PC-9 (cell line): ENCODE measurements around the gene CCDC33. TPM values are rescaled to one million over a fixed set of nuclear protein-coding genes. Genes with fewer than 3 reads are reported as not detected.

ENCODE experiments used
- BruUV-seq: library from RNA; stranded (reverse); fragments of 400-500 nt; replicated peaks from 2 replicates; lab custom pipeline; 2021; lab: Mats Ljungman, UMichigan
- CTCF ChIA-PET: fragments of 300-600 bp; sonication (Branson Sonifier 250); formaldehyde crosslinking; loops from one replicate; lab custom pipeline; 2022; ENCODE audit warnings: antibody characterized with exemption; lab: Charles Lee
- POLR2A ChIA-PET: fragments of 300-600 bp; sonication (Branson Sonifier 250); formaldehyde crosslinking; loops from one replicate; lab custom pipeline; 2022; ENCODE audit warnings: antibody characterized with exemption; ENCODE audit not compliant: unreplicated experiment; lab: Charles Lee
- DNase-seq, 2 experiments: peaks; one replicate each; pipeline versions ENCODE4 v3.0.0 to v3.0.0-alpha.2; 2015 to 2022; ENCODE audit warnings: mixed read lengths in 1 of 2
- H2AFZ ChIP-seq: fragments of 200-600 bp; sonication (generic); 2 replicates; pipeline ENCODE4 v1.8.1; 2017; ENCODE audit warnings: antibody characterized with exemption
- H3F3A ChIP-seq: fragments of 200-600 bp; sonication (generic); 2 replicates; pipeline ENCODE4 v1.8.1; 2017; ENCODE audit warnings: antibody characterized with exemption, mild to moderate bottlenecking, low read depth; ENCODE audit not compliant: insufficient read depth
- H3K27ac ChIP-seq: fragments of 200-600 bp; sonication (generic); 2 replicates; pipeline ENCODE4 v1.6.1; 2016; ENCODE audit warnings: mixed run types
- H3K27me3 ChIP-seq: fragments of 200-600 bp; sonication (generic); 2 replicates; pipeline ENCODE4 v1.6.1; 2016; ENCODE audit warnings: low read depth, mixed run types; ENCODE audit not compliant: insufficient read depth
- H3K36me3 ChIP-seq: fragments of 200-600 bp; sonication (generic); 2 replicates; pipeline ENCODE4 v1.6.1; 2016; ENCODE audit warnings: low read depth, mixed run types
- H3K4me1 ChIP-seq: fragments of 200-600 bp; sonication (generic); replicated peaks from 2 replicates; pipeline ENCODE4 v1.6.1; 2016; ENCODE audit warnings: mixed run types; ENCODE audit not compliant: insufficient read depth
- H3K4me2 ChIP-seq: fragments of 200-600 bp; sonication (generic); 2 replicates; pipeline ENCODE4 v1.6.1; 2017; ENCODE audit warnings: mixed run types
- H3K4me3 ChIP-seq: fragments of 200-600 bp; sonication (generic); 2 replicates; pipeline ENCODE4 v1.6.1; 2016; ENCODE audit warnings: mixed run types
- H3K79me2 ChIP-seq: fragments of 200-600 bp; sonication (generic); 2 replicates; pipeline ENCODE4 v1.6.1; 2017; ENCODE audit warnings: low read depth, mixed run types
- H3K9me2 ChIP-seq: fragments of 200-600 bp; sonication (generic); 2 replicates; pipeline ENCODE4 v1.8.1; 2017; ENCODE audit warnings: mild to moderate bottlenecking; ENCODE audit not compliant: insufficient read depth
- H3K9me3 ChIP-seq: fragments of 200-600 bp; sonication (generic); 2 replicates; pipeline ENCODE4 v1.8.1; 2016; ENCODE audit warnings: low read depth; ENCODE audit not compliant: insufficient read depth
- H4K20me1 ChIP-seq: fragments of 200-600 bp; sonication (generic); 2 replicates; pipeline ENCODE4 v1.8.1; 2017; ENCODE audit not compliant: insufficient read depth
- CTCF ChIP-seq: fragments of 200-600 bp; sonication (generic); conservative IDR thresholded peaks from 2 replicates; pipeline ENCODE4 v1.6.1; 2017; ENCODE audit warnings: mixed run types, antibody characterized with exemption, mild to moderate bottlenecking, moderate library complexity
- EZH2 ChIP-seq: fragments of 200-600 bp; sonication (generic); IDR thresholded peaks from 2 replicates; pipeline ENCODE4 v1.8.0; 2017; ENCODE audit warnings: antibody characterized with exemption, low read depth
- intact Hi-C: fragments of 100-400 bp; cut with micrococcal nuclease; formaldehyde crosslinking; loops from one replicate; pipeline ENCODE4 v1.10.0; 2022; ENCODE audit not compliant: unreplicated experiment
- total RNA-seq: library from RNA; stranded (reverse); gene quantifications from 2 replicates; pipeline ENCODE4 v1.2.3, GENCODE V29; 2021

The CCDC33 gene
- total RNA-seq, 1 experiment from 2014 or later: 7.5 TPM

GRCh38 chr15:74336061-74337005, 100.2 kb downstream of the CCDC33 start:
- Histone ChIP-seq H2AFZ (no peak overlapping the region), H3F3A (peaks cover 22% of the 10 kb centered on the region), H3K27ac (no peak overlapping the region), H3K9me3 (no peaks in the 10 kb centered on the region), H3K36me3 (no peaks in the 10 kb centered on the region), H3K4me3 (no peak overlapping the region), H3K9me2 (no peaks in the 10 kb centered on the region), H3K4me2 (0 out of 2 replicates have a peak overlapping the region, but pooled peaks have one; percentile 34), H4K20me1 (no peaks in the 10 kb centered on the region), H3K27me3 (no peaks in the 10 kb centered on the region), H3K4me1 (peaks cover 52% of the 10 kb centered on the region), H3K79me2 (no peaks in the 10 kb centered on the region)
- TF ChIP-seq CTCF (0 out of 2 replicates have a peak, but pooled peaks have one; percentile 13), EZH2 (no peak)
- DNase-seq: no peak
- intact Hi-C loops: no loop called here
- POLR2A ChIA-PET: no interaction called here
- no TSS peak for BruUV-seq
- CTCF ChIA-PET: interaction anchor here (0.5 to 0.7 kb wide), 2 partner anchors 332 to 416 kb away, joined by 3 to 4 read pairs; no protein-coding TSS in a partner anchor

GRCh38 chr15:74337146-74337545, 101.0 kb downstream of the CCDC33 start:
- TF ChIP-seq CTCF: no peak
- TF ChIP-seq EZH2: no peak
- H4K20me1 ChIP-seq: no peaks in the 10 kb centered on the region
- no TSS peak for BruUV-seq

GRCh38 chr15:74337607-74338211, 101.6 kb downstream of the CCDC33 start:
- Histone ChIP-seq H3K36me3 (no peaks in the 10 kb centered on the region), H3K9me2 (no peaks in the 10 kb centered on the region), H3K4me3 (no peak overlapping the region), H3K79me2 (no peaks in the 10 kb centered on the region), H3K9me3 (no peaks in the 10 kb centered on the region), H3K27me3 (no peaks in the 10 kb centered on the region), H3K4me2 (peak overlapping the region; percentile 34), H3F3A (peaks cover 24% of the 10 kb centered on the region), H2AFZ (no peak overlapping the region), H4K20me1 (no peaks in the 10 kb centered on the region), H3K4me1 (peaks cover 59% of the 10 kb centered on the region), H3K27ac (peak overlapping the region; percentile 21; the same call in 1 of the 2 replicates)
- POLR2A ChIA-PET: no interaction called here
- DNase-seq: peak in 1 of 2 experiments; percentile 44
- intact Hi-C loops: no loop called here
- TF ChIP-seq EZH2: no peak
- TF ChIP-seq CTCF: no peak
- CTCF ChIA-PET: no interaction called here
- BruUV-seq: no TSS peak

More at GRCh38 chr15:74337146-74337545, 101.0 kb downstream of the CCDC33 start:
- peaks cover 24% of the 10 kb centered on the region for H3F3A ChIP-seq
- peak overlapping the region; percentile 34 for H3K4me2 ChIP-seq
- POLR2A ChIA-PET: no interaction called here
- no peaks in the 10 kb centered on the region for H3K9me2 ChIP-seq
- no peaks in the 10 kb centered on the region for H3K27me3 ChIP-seq
- DNase-seq: no peak
- H3K36me3 ChIP-seq: no peaks in the 10 kb centered on the region
- H3K79me2 ChIP-seq: no peaks in the 10 kb centered on the region
- H3K4me3 ChIP-seq: no peak overlapping the region
- H3K27ac ChIP-seq: peak overlapping the region; percentile 21; the same call in 1 of the 2 replicates
- intact Hi-C loops: no loop called here
- H3K9me3 ChIP-seq: no peaks in the 10 kb centered on the region
- peaks cover 59% of the 10 kb centered on the region for H3K4me1 ChIP-seq
- CTCF ChIA-PET: interaction anchor here (0.5 kb wide), 1 partner anchor 333 kb away, joined by 4 read pairs; no protein-coding TSS in a partner anchor
- H2AFZ ChIP-seq: no peak overlapping the region
